CD4-positive, alpha-beta T cell treated with Interleukin-4 for 4 hours (primary cell): Measurements from ENCODE around the gene EMILIN2.
A peak's percentile ranks its signal among the peaks of the same experiment; 100 is the strongest.

ENCODE experiments used
- DNase-seq: peaks from one replicate; pipeline ENCODE4 v3.0.0-alpha.2; 2020

EMILIN2 gene

DNA sequence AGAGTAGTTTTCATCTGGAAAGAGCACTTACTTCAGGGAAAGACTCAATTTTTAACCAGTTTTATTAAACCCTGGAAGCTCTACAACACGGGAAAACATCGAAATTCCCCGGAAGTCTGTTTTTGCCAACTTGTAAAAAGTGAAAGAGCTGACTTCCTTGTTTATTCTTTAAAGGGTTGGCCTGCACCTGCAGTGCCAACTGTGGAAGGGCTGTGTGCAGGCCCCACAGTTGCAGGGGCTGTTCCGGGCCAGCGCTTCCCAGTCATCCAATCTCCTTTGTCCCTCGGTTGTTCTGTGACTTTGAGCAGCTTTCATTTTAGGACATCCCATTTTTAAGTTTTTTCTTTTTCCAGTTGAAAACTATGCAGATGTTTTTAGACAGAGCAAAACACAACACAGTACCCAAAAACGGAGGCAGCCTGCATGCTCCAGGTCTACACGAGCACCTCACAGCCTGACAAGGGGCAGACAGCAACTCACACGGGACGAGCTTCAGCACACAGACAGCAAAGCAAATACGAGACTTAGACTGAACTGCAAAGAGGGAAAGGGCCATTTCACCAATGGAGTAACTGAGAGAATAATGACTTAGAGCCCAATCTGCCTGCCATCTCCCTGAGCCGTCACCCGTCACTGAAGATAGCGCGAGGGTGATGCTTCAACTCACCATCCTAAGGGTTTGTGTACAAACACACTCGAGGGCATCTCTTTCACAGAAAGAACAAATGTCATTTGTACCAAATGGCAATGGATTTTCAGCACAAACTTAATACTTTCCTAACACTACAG, 70.6 kb downstream of the EMILIN2 start:
- no peak for DNase-seq

DNA sequence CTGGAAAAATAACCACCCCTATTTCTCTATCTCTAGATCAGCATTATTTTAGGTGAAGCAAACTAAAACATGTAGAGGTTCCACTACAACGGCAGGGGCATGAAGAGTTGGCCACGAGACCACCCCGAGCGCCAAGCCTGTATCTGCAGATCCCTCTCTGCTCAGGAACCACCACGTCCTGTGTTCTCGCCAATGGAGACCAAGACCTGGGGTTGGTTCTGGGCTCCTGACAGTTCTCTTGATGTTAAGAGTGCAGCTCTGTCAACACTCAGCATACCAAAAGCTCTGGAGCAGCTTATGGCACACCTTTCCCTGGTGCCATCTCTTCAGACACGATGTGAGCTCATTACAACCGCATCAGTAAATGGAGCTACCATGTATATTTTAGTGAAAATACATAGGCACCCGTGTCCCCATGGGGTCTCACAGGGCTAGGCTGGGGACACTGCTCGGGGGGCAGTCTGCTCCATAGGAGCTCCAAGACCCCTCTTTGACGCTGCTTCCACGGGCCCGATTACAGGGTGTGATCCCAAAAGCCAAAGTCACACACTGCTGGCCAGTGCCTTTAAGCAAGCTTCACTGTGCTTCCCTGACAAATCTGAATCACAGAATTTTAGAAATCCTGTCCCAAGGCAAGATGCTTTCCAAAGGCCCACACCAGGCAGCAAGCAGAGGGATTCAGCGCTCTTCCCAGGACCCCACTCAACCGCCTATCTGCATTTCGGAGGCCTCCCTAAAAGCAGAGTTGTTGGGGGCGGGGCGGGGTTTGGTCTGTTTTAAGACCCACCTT, 72.2 kb downstream of the EMILIN2 start:
- no peak for DNase-seq

DNA sequence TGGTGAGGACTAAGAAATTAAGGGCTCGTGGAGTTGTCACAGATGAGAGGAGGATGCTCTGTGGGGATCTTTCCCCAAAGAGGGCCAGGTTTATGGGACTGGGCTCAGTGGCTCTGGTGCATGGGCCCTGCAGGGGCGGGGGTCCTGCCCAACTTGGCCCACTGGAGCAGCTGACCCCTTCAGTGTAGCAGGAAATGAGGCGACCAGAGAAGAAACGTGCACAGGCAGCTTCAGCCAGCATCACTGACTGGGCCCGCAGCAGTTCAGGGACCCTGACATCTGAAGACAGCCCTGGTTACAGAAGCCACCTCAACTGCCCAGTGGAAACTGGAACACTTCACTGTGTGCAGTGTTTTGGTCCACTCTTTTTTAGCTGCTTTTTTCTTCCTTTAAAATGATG, 72.8 kb downstream of the EMILIN2 start:
- no peak for DNase-seq

DNA sequence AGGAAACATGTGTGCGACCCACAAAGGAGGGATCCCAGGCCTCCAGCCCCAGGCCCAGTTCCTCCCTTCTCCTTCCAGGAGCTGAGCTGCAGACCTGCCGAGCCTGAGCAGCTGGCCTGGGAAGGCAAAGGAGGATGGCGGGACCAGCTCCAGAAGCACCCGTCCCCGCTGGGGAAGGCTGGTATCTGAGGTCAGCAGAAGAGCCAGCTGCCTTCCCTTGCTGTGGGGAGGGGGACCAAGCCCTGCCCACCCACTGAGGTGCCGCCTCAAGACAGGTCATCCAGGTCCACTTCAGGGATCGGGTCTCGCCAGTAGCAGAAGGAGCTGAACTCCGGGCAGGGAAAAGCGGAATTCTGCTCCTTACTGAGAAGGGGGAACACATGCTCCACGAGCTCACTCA, 73.2 kb downstream of the EMILIN2 start:
- DNase-seq = no peak

DNA sequence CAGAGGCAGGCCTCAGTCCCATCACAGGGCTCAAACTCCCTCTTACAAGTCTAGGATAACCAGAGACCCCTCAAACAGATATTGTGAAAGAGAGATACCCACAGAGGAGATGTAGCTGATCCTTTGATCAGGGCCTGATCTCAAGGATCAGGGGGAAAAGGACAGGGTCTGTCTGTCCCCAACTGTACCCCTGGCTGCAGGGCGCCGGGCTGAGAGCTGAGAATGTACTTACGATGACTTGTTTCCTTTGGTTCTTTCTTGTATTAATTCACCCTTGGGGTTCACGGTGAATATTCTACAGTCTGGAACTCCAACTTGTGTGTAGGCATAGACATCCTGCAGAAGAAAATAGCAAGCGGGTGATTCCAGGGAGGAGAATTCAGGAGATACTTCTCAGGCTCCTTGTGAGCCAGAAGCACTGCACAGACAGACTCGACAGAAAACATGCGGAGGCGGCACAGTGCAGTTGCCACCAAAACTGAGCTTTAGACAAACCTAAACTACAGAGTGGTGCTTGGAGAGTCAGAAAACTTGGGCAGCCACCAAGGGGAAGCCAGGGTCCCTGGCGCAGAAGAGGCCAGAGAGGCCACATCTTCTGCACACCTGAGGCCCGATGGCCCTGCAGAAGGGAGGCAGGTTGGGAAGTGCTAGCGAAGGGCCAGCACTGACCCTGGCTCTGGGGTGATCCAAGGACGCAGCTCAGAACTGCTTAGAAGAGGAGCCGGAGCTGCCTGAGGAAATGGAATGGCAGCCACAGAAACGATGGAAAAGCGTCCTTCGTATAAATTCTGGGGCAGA, 73.9 kb downstream of the EMILIN2 start:
- no peak for DNase-seq

DNA sequence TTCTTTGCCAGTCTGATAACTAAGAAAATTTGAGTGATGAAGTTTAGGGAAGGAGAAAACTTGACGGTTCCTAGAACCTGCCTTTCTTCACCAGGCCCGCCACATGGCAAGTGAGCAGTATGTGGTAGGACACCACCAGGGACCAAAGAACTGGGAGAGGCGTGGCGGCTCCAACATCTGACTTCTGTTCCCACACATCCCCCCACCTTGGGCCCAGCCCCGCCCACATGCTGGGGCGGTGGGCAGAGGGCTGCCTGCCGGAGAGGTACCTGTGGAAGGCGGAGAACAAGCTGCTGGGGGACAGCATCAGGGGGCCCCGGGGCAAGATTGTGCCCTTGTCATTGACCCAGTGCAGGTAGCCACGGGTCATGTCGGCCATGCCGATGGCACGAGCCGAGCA, 75.0 kb downstream of the EMILIN2 start:
- no peak for DNase-seq

DNA sequence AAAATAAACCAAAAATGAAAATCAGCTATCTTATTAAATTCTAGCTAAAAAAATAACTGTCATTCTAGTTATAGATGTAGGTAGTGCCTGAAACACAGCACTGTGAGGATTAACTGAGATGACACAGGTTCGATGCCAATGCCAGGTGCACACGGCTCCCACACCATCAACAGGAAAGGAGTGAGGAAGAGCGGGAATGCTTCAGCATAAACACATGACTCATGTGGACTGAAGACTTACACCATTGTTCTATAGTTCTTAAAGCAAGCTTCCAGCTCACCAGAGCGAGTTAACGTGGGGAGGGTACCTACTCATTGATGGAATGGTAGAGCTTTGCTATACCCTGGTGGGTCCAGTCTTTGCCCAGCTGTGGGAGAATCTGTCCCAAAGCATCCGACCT, 76.7 kb downstream of the EMILIN2 start:
- no peak for DNase-seq

DNA sequence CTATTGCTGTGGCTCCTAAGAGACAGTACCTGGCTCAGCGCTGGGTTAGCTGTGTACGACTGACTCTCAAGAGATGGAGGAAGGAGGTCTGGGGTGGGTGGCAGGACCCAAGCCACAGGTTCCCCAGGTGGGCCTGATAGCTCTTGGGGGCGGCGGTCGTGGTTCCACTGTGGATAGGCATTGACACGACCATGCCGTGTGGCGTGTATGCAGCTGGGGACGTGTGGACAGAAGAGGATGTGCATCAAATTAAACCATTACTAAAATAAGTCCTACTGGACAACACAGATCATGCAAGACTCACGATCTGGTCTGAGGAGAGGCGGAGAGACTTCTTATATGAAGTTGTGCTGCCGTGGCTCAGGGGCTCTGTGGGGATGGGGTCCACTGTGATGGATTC, 78.1 kb downstream of the EMILIN2 start:
- no peak for DNase-seq

DNA sequence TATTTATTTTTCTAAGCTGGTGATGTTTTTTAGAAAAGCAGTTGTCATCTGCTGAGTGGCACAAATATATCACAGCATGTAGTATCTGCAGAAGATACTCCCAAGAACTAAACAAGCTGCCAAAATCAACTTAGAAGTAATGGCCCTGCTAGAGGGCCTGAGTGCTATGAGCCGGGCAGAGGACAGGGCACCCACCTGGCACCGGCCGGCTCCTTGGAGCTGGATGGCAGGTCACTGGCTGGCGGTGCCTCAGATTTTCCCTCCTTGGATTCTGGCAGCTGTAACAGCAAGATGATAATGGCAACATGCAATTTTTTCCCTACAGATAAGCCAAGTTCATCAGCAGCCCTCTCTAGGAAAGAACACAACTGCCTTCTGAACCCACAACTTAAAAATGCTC, 79.7 kb downstream of the EMILIN2 start:
- no peak for DNase-seq

DNA sequence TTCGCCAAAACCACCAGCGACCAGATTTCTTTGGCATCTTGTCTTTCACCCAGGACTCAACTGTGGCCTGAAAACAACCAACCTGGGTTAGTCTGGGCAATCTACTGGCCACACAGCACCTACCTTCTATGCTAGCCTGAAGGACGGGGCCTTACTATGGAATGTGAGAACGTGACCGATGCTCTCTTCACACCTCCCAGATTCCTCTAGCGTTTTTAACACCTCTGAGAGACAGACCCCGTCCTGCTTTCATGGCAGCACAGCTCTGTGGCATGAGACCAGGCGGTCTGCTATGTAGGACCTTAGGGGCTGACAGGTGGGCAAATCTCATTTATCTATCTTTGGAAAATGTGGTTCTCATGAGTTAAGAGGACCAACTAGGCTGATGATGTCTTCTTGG, 80.9 kb downstream of the EMILIN2 start:
- DNase-seq = no peak

DNA sequence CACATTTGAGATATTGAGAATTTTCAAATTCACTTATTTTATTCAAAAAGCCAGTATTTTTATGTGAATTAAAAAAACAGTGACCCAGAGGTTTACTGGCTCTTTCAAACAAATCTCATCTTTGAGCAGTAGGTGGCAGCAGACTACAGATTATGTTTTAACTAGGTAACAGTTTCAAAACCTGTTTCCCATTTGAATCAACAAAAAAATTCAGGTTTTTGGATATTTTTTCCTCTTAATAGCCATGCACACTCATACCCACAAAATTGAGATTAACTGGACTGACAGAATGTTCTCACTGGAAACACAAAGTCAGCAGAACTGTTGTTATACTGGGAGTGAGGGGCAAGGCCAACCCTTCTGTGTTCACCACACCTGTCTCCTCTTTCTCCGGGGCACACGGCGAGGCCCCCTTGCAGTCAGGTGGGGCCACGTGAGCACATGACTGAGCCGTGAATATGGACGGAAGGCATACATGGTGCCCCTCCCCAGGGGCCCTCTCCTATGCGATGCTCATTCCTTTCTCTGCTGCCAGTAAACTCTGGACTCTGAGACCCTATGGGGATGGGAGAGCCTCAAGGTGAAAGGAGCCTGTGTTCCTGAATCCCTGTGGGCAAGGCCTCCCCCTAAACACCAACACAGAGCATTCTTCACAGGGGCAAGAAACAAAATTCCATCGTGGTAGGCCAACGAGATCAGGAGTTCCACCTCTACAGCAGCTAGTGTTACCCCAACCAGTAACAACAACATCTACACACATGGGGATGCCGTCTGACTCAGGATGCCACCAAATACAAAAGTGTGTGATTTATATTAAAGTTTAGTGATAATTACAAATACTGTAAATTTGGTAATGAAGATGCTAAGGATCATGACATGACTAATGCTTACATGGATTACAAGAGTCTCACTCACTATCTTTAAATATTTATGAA, 85.7 kb downstream of the EMILIN2 start:
- DNase-seq = peak; percentile 78

DNA sequence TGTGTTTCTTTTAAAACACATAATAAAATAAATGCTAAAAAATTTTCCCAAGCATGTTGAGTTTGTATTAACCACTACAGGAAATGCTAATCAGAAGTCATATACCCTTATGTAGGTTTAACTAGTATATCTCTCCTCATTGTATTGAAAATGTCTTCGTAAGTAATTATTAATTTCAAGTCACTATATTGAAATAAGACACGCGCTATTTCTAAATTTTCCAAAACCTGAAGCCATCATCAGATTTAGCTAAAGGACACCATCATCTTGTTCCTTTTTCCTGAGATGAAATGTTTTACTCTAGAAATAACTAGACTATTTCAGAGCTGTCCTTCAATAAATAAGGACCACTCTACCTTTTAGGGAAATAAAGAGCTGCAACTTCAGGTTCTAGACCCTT, 87.2 kb downstream of the EMILIN2 start:
- no peak for DNase-seq

DNA sequence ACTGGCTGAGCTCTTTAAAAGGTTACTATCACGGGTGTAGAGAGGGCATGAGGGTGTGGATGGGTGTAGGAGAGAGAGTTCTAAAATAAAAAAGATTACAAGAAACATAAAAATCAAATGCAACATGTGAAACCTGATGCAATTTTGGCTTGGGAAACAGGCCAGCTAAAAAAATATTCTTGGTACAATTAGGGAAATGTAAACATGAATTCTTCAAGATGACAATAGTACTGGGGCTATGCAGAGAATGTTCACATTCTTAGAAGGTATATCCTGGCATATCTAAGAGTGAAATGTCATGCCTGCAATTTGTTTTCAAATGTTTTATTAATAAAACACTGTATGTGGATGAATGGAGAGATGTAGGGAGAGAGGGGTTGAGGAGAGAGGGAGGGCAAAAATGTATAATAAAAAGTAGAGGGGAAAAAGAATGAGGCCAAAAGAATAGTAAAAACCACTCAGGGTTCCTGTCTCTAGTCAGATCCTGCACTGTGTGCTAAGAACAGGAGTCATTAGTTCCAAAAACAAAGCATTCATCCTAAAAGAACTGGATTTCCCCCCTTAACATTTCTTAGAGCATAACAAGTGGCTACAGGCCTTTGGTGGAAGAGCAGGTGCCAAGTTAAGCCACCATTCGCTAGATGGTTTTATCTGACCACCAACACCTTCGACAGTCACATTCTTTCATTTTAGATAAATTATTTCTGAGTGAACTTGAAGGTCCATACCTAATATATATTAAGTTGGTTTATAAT, 88.8 kb downstream of the EMILIN2 start:
- no peak for DNase-seq

DNA sequence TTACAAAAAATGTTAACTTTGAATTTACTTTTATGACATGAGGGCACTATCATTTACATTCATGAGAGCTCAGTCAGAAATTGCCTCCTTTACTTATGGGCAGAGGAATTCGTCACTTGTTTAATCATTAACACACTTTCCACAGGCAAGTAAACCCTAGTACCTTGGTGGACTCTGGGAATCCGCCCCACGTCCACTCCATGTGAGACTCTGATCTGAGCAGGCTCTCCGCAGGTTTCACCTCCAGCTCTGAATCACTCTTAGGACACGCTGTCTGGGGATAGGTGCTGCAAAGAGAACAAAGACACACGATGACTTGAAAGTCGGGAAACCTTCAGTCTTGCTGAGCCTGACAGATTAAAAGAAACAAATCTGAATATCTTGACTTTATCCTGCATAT, 92.5 kb downstream of the EMILIN2 start:
- no peak for DNase-seq

DNA sequence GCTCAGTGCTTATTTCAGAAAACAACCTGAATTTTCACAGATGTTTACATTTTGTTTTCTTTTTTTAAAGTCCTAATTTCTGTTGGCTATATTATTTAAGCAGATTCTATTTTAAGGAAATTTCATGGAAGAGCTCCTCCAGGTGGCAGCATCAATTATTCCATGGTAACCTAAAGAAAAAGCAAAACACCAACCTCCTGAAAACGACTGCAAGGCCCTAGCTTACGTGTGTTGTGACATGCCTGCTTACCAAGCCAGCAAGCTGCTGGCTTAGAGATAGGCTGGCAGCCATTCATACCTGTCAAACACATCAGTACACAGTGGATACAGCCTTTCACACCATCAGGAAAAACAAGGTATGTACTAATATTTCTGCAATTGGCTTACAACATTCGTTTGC, 101.2 kb downstream of the EMILIN2 start:
- no peak for DNase-seq

DNA sequence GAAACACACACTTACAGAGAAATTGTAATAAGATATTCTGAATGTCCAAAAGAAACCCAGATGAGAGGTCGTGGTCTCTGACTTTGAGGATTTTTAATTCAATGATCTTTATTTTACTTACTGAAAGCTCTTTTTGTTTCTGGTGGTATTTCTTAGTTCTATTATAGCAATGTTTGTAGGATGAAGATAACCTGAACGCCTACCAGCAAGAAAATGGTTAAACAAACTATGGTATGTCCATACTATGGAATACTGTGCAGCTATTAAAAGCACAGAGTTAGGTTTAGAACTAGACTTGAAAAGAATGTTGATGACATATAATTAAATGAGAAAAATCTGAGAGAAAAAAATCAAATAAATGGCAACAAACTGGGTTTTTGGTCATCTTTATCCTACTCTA, 105.8 kb downstream of the EMILIN2 start:
- no peak for DNase-seq

DNA sequence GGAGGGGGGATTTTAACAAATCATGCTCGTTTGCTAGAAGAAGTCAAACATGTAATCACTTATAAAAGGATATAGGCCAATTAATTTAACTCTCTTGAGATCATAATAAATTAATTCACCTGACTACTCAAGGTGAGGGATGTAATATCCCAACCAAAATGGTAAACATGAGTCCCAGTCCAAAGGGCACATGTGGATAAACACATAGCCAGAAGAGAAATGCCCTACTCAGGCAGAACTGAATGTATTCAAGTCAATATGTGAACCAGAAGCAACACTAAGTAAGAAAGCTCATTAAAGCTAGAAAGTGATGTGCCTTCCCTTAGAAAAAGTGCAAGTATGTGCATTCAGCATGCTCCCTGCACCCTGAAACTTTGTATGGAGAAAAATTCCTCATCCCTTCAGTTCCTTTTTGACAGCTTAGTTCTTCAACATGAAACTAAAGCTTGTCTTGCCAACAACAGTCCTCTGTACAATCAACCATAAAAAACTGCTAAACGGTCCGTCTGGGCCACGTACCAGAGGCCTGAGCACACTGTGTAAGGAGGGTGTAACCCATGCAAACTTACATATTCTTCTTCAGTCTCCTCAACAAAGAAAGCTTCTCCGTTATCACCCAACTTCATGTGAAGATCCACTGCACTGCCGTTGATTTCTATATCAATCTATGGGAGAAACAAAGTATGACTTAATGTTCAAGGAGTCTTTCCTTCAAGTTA, 107.3 kb downstream of the EMILIN2 start:
- no peak for DNase-seq

DNA sequence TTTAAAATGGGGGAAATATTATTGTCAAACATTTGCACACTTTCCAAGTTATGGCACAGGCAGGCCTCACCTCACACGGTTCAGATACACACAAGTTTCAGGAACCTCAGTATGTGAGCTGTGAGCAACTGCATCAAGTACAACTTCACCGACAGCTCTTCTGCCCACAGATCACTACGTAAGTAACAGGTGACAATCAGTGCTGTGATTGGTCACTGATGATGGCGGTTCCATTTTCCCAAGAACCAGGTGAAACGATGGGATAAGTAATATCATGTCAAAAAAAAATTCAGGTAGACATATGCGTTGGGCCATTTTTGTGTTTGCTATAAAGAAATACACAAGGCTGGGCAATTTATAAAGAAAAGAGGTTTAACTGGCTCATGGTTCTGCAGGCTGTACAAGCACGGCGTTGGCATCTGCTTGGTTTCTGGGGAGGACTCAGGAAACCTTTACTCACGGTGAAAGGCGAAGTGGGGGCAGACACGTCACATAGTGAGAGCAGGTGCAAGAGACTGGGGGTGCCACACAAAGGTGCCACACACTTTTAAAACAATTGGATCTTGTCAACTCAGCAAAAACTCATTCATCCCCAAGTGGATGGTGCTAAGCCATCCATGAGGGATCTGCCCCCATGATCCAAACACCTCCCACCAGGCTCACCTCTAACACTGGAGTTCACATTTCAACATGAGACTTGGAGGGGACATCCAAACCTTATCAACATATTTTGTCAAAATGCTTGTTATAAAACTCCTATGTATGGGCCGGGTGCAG, 108.3 kb downstream of the EMILIN2 start:
- no peak for DNase-seq

DNA sequence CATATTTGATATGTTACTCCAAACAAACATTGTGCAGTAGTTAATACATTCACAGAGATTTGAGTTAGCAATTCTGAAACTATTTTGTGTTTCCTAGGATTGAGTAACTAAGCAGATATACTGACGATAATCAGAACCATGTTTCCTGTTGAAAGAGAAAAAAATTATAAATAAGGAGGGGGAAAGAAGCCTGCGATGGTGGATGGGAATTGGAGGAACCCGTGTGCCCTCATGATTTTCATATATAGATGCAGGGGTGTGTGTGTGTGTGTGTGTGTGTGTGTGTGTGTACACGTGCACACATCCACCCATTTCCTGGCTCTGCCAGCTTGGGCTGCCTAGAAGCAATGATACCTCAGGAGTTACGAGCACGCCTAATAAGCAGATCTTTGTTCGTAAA, 109.2 kb downstream of the EMILIN2 start:
- peak; percentile 56 for DNase-seq

DNA sequence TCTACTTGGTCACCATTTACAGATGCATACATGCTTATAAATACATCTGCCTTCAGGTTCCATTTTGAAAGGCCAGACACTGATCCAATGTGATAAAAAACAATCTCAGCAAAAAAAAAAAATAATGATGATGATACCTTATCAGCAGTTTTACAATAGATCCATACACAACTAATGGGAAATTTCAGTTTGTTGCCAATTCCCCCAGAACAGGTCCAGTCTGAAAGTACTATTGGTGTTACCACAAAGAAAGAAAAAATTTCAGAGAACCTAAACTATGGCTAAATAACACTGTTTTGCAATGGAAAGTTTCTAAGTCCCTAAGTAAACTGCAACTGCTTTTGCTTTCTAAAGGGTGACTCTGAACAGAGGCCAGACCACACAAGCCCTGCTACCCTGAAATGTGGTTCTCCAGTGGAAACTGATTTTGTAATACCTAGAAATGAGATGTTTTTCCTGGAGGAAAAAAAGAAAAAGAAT, 112.1 kb downstream of the EMILIN2 start:
- peak; percentile 56 for DNase-seq
